HepG2 (cell line): Measurements from ENCODE around the gene TOMM40L.

Experiments
- CBX2 ChIP-seq, 2 experiments: fragments of 200-600 bp in 1 of 2; sonication (generic); formaldehyde crosslinking in 1 of 2; IDR thresholded peaks; 2 replicates each; pipeline versions ENCODE4 v1.7.0 to v1.8.1; 2018 to 2022; ENCODE audit warnings: low read depth in 2 of 2, low read length in 1 of 2, mild to moderate bottlenecking in 1 of 2, missing genetic modification reagents in 1 of 2
- EP300 ChIP-seq, 3 experiments: sonication (generic) in 1 of 3; formaldehyde crosslinking in 1 of 3; IDR thresholded peaks; 2 replicates each; pipeline versions ENCODE4 v1.5.1 to v1.6.1; 2011 to 2020; ENCODE audit warnings: low read depth in 2 of 3, low read length in 2 of 3, borderline replicate concordance in 1 of 3, improper control_type of control experiment in 1 of 3, mild to moderate bottlenecking in 1 of 3, missing genetic modification reagents in 1 of 3, moderate library complexity in 1 of 3
- MAZ ChIP-seq, 2 experiments: sonication (generic) in 1 of 2; formaldehyde crosslinking in 1 of 2; IDR thresholded peaks; 2 replicates each; pipeline versions ENCODE4 v1.5.0 to v1.6.1; 2012 to 2020; ENCODE audit warnings: low read depth in 2 of 2, mild to moderate bottlenecking in 2 of 2, borderline replicate concordance in 1 of 2, improper control_type of control experiment in 1 of 2, low read length in 1 of 2, missing genetic modification reagents in 1 of 2, moderate library complexity in 1 of 2
- MYNN ChIP-seq: sonication (generic); formaldehyde crosslinking; IDR thresholded peaks from 2 replicates; pipeline ENCODE4 v1.4.0; 2020; ENCODE audit warnings: mild to moderate bottlenecking, low read depth, missing genetic modification reagents
- NR2C2 ChIP-seq: sonication (generic); formaldehyde crosslinking; IDR thresholded peaks from 2 replicates; pipeline ENCODE4 v1.4.0; 2020; ENCODE audit warnings: missing genetic modification reagents, mild to moderate bottlenecking, moderate library complexity, borderline replicate concordance
- POLR2AphosphoS5 ChIP-seq: IDR thresholded peaks from 2 replicates; pipeline ENCODE4 v1.6.1; 2012; ENCODE audit warnings: low read depth, low read length
- PREB ChIP-seq: sonication (generic); formaldehyde crosslinking; IDR thresholded peaks from 2 replicates; pipeline ENCODE4 v1.4.0; 2020; ENCODE audit warnings: missing genetic modification reagents
- SOX6 ChIP-seq, 2 experiments: fragments of 450-650 bp in 1 of 2; sonication (generic) in 1 of 2; formaldehyde crosslinking in 1 of 2; IDR thresholded peaks; 2 replicates each; pipeline versions ENCODE4 v1.4.0 to v1.6.1; 2017 to 2020; ENCODE audit warnings: antibody characterized with exemption in 1 of 2, mild to moderate bottlenecking in 1 of 2, missing genetic modification reagents in 1 of 2
- TAF1 ChIP-seq: sonication (generic); formaldehyde crosslinking; IDR thresholded peaks from 2 replicates; pipeline ENCODE4 v1.4.0; 2020; ENCODE audit warnings: missing genetic modification reagents
- USF2 ChIP-seq, 2 experiments: sonication (generic) in 1 of 2; formaldehyde crosslinking in 1 of 2; IDR thresholded peaks; 2 replicates each; pipeline versions ENCODE4 v1.5.1 to v1.6.1; 2011 to 2020; ENCODE audit warnings: borderline replicate concordance in 1 of 2, low read depth in 1 of 2, low read length in 1 of 2, mild to moderate bottlenecking in 1 of 2, missing genetic modification reagents in 1 of 2, moderate library complexity in 1 of 2
- ZNF3 ChIP-seq: IDR thresholded peaks from 2 replicates; pipeline ENCODE4 v1.7.0; 2017; ENCODE audit warnings: inconsistent platforms
- ZNF337 ChIP-seq: sonication (generic); formaldehyde crosslinking; IDR thresholded peaks from 2 replicates; pipeline ENCODE4 v1.5.1; 2020; ENCODE audit warnings: missing genetic modification reagents, low read depth, mild to moderate bottlenecking, borderline replicate concordance
- ZNF790 ChIP-seq: sonication (generic); formaldehyde crosslinking; IDR thresholded peaks from 2 replicates; pipeline ENCODE4 v1.8.0; 2022; ENCODE audit warnings: missing genetic modification reagents, mild to moderate bottlenecking, borderline replicate concordance
- TF ChIP-seq, protein P1 (sequence below): sonication (generic); formaldehyde crosslinking; IDR thresholded peaks from 2 replicates; pipeline ENCODE4 v1.8.0; 2022; ENCODE audit warnings: low read depth, missing genetic modification reagents

DNA sequence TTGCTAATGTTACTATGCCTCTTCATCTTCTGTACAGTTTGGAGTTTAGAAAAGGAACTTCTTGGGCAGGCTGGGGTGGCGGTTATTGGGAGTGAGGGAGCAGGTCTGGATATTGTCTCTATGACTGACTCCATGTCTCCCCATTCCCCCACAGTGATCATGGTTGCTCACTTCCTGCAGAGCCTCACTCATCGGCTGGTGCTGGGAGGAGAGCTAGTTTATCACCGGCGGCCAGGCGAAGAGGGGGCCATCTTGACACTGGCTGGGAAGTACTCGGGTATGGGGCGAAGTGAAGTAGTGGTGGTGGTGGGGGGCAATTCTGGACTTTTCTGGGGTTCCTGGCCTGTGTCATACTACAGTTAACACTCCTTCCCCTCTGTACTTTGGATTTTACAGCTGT is 2.2 kb downstream of the TOMM40L start:
- TF ChIP-seq PREB (CRISPR knock-in tag) (no peak), NR2C2 (no peak), SOX6 (IDR thresholded peaks at IDR 0.05) (no peak), SOX6 (CRISPR knock-in tag; IDR thresholded peaks at IDR 0.05) (no peak), USF2 (IDR thresholded peaks at IDR 0.05; ENCODE audit: low read depth, low read length) (no peak), USF2 (CRISPR knock-in tag; IDR thresholded peaks at IDR 0.05; ENCODE audit: borderline replicate concordance) (no peak), TAF1 (CRISPR knock-in tag) (no peak), ZNF3 (no peak), MAZ (IDR thresholded peaks at IDR 0.05; ENCODE audit: borderline replicate concordance, low read depth, low read length) (no peak), MAZ (CRISPR knock-in tag; IDR thresholded peaks at IDR 0.05; ENCODE audit: low read depth) (no peak), ZNF790 (CRISPR knock-in tag) (no peak), ZNF337 (CRISPR knock-in tag) (no peak), POLR2AphosphoS5 (no peak), EP300 (IDR thresholded peaks at IDR 0.05; ENCODE audit: low read depth in 2 of 2, low read length in 2 of 2) (no peak), EP300 (CRISPR knock-in tag; IDR thresholded peaks at IDR 0.05; ENCODE audit: borderline replicate concordance) (no peak), MYNN (no peak), CBX2 (IDR thresholded peaks at IDR 0.05; ENCODE audit: low read depth, low read length) (no peak), CBX2 (CRISPR knock-in tag; IDR thresholded peaks at IDR 0.05; ENCODE audit: low read depth) (no peak)
- TF ChIP-seq, protein P1, sequence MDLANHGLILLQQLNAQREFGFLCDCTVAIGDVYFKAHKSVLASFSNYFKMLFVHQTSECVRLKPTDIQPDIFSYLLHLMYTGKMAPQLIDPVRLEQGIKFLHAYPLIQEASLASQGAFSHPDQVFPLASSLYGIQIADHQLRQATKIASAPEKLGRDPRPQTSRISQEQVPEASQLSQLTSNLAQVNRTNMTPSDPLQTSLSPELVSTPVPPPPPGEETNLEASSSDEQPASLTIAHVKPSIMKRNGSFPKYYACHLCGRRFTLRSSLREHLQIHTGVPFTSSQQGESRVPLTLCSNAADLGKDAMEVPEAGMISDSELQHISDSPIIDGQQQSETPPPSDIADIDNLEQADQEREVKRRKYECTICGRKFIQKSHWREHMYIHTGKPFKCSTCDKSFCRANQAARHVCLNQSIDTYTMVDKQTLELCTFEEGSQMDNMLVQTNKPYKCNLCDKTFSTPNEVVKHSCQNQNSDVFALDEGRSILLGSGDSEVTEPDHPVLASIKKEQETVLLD (CRISPR knock-in tag) = no peak
